ENCODE data around the gene EPS15.

EPS15 gene

DNA sequence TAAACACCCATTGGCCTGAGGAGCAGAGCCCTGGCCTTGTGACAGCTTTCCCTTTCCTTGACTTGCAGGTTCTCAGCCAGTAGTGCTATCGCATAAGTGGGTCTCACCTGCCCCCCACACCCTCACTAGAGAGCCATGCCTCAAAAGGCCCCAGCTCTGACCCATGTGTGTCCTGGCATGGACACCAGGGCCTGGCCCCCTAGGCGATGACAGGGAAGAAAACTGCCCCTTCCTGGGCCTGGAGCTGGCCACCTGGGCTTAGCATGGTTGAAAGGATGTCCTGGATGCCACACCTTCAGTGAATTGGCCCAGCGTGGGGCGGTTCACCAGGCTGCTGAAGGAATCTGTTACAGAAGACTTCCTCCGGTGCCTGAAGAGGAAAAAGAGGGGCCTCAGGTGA lies 207.2 kb downstream of the EPS15 start:
- no peak for DNase-seq

DNA sequence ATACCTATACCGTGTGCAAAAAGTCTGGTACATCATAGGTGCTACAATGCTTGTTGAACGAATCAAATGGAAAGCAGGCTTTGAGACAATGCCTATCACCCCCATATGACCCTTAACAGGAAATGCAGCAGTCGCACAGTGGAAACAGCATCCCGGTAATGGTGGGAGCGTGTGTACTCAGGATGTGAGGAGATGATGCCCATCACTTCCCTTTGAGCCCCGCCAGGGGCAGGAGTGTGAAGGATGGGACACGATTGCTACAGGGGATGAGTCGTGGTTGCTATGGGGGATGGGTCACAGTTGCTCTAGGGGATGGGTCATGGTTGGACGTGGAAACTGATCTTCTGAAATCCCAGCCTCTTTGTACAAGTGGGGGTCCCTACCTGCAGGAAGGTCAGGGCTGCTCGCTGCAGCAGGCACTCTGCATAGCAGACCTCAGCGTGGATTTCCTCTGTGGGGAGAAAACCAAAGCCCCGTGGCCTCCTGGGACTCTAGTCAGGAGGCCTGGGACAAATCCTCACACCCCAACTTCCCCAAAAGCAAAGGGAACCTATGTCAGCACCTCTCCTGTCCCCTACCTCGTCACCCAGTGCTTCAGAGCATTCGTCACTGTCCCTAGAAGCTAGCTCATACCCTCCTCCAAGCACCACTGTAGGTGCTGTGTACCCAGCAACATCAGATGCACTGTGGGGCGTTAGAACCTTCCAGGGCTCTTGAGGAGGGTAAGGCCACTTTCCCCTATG lies 208.0 kb downstream of the EPS15 start:
- DNase-seq: no peak

DNA sequence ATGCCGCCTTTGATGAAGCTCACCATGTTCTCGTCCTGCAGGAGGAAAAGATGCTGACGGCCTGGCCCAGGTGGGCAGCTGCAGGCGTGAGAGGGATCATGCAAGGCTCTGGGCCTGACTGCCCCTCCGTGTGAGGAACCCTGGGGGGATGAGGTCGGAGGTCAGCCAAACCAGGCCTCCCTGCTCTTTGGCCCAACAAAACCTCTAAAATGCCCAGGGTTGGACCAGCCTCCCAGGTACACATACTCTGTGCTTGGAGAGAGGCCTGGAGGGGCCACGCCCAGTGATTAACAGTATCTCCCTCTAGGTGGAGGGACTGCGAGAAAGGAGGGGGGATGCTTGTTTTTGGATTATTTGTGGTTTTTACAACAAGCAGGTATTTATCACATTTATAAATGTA lies 209.8 kb downstream of the EPS15 start:
- DNase-seq: no peak

DNA sequence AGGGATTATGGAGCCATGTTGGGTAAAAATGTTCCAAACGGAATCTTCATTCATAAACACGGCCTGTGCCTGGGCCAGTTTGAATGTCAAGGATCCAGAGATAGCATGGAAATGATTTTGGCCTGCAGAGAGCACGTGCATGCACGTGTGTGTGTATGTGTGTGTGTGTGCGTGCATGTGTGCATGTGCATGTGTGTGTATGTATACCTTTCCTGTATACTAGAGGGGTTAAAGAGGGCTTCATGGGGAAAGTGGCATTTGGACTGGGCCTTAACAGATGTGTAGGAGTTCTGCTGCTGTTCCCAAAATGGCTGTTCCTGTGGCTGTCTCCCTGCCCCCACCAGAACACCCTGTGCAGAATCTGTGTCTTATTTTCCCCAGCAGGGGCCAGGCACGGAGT lies 210.4 kb downstream of the EPS15 start:
- no peak for DNase-seq

- DNase-seq: no peak
Measured at GRCh38 chr1:51306950-51307349, 212.1 kb downstream of the EPS15 start.

DNA sequence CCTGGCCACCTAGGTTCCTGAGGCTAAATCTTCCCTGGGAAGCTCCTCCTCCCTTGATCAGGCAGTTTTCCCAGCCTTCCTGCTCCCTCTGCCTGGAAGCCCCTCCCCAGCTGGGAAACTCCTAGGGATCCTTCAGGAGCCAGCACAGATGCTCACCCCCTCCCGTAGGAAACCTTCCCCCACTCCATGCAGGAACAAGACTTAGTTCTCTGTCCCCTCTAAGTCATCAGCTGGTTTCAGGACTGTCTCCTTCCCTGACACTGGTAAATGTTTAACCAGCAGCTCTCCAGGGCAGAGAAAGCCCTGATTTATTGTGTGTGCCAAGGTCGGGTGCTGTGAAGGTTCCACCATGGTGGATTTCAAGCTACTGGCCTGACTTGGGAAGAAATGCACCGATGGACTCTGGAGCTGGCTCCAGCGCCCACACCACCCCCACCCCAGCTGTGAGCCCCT lies 213.7 kb downstream of the EPS15 start:
- no peak for DNase-seq

DNA sequence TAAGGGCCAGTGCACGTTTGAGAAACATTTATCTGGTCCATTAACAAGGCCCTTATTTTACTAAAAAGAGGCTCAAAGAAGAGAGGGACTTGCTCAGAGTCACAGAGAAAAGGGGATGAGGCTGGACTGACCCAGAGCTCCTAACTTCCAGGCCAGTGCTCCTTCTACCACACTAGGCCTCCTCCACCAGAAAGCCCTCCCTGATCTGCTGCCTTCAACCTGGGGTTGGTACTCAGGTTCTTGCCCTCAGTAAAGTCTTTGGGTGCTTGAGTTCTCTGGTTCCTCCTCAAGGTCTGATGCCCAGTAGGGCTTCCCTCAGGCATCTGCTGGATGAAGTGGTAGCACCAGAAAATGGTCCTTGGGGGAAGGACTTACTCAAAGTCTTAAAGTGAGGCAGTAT lies 214.7 kb downstream of the EPS15 start:
- no peak for DNase-seq

Data from OCI-M1 (cell line).